Muscle of leg (tissue), 11 donors: ENCODE data around the gene ROMO1. TPM values are rescaled to one million over a fixed set of nuclear protein-coding genes. Genes with fewer than 3 reads are reported as not detected.
"Not testable (repeated sequence)": the region's sequence is repeated elsewhere in the genome, so short reads cannot be mapped to it uniquely, and the experiment has no call there.

ENCODE experiments used
- DNase-seq: peaks from one replicate; pipeline ENCODE4 v3.0.0; 2013
- H3K27ac ChIP-seq: one replicate; pipeline ENCODE4 v1.5.1; 2013; ENCODE audit warnings: mild to moderate bottlenecking, low read length, control low read depth
- H3K27me3 ChIP-seq: one replicate; pipeline ENCODE4 v1.6.1; 2013; ENCODE audit warnings: low read length; ENCODE audit not compliant: control insufficient read depth, insufficient read depth
- H3K36me3 ChIP-seq: one replicate; pipeline ENCODE4 v1.6.1; 2013; ENCODE audit warnings: low read length; ENCODE audit not compliant: control insufficient read depth, insufficient read depth
- H3K4me1 ChIP-seq: one replicate; pipeline ENCODE4 v1.6.1; 2013; ENCODE audit warnings: low read length; ENCODE audit not compliant: control insufficient read depth, insufficient read depth
- H3K4me3 ChIP-seq: one replicate; pipeline ENCODE4 v1.5.1; 2013; ENCODE audit warnings: low read length, control low read depth
- H3K9me3 ChIP-seq: replicated peaks from 2 replicates; pipeline ENCODE4 v1.6.1; 2013; ENCODE audit warnings: low read depth, low read length; ENCODE audit not compliant: control insufficient read depth
- WGBS: methylation state at CpG from one replicate; pipeline ENCODE4 v1.1.5; 2013; ENCODE audit warnings: missing lambda C conversion rate; ENCODE audit not compliant: insufficient coverage; 5-methylcytosine and 5-hydroxymethylcytosine counted together
- polyA plus RNA-seq, 8 donors: library from polyadenylated mRNA; unstranded; fragments of 120-200 nt; gene quantifications; one replicate each; pipeline versions ENCODE4 v1.2.1 to v1.2.3, GENCODE V29; 2013; ENCODE audit warnings: inconsistent platforms in 1 of 8, low replicate concordance in 1 of 8; ENCODE audit not compliant: insufficient read length in 8 of 8, insufficient read depth in 1 of 8
- total RNA-seq: library from RNA; stranded (reverse); fragments of 120-200 nt; gene quantifications from one replicate; pipeline ENCODE4 v1.2.4, GENCODE V29; 2013

The ROMO1 gene
- total and polyA plus RNA-seq, 9 donors: 70.9 to 186 (median 89.2) TPM

GRCh38 chr20:35697696-35698297 lies 1.4 kb upstream of the ROMO1 start:
- 69% methylated on average over 5 of the region's 9 CpGs for WGBS

DNA sequence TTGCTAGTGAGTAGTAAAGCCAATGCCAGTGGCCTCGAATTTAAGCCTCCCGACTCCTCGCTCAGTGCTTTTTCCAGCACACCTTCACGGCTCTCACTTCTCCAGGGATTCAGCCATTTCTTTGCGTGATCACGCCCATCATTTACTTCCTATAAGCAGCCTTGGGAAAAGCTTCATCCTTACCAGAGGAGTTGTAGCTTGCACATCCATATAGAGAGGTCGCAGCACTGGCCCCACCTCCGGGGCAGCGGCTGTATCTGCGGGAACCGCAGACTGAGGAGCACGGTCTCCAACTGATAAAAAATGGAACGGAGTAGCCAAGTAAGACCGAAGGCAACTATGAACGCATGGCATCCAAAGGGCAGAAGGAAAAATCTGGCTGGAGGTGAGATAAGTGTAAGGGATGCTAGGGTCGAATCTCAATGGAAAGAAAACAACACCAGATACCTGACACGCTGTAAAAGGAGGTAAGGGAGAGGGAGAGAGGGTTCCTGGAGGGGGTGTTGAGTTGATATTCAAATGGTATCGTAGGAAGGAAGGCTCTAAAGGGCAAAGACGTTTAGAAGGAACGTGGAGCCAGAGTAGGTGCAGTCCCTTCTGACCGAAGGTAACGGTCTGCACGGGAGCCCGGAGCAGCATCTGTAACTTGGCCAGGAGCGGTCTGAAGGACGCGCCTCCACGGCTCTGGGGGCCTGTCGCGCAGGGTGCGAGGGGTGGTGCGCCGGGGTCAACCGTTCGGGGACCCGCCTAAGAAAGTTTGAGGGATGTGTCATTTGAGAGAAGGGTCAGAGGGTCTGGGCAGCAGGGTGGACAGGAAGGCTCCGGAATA lies 693 bp upstream of the ROMO1 start:
- 3% methylated on average over 36 of the region's 37 CpGs for WGBS
- Histone ChIP-seq H3K4me1 (peaks cover 11% of the 10 kb centered on the region), H3K27ac (peak overlapping the region; percentile 96), H3K4me3 (peak overlapping the region; percentile 96), H3K27me3 (no peaks in the 10 kb centered on the region), H3K36me3 (peaks cover 30% of the 10 kb centered on the region), H3K9me3 (no peaks in the 10 kb centered on the region)
- DNase-seq: no peak

More at GRCh38 chr20:35697696-35698297, 1.4 kb upstream of the ROMO1 start:
- no peak for DNase-seq
- no peaks in the 10 kb centered on the region for H3K27me3 ChIP-seq
- peaks cover 32% of the 10 kb centered on the region for H3K36me3 ChIP-seq
- H3K27ac ChIP-seq: no peak overlapping the region
- no peaks in the 10 kb centered on the region for H3K9me3 ChIP-seq
- peak overlapping the region; percentile 96 for H3K4me3 ChIP-seq
- peaks cover 11% of the 10 kb centered on the region for H3K4me1 ChIP-seq

DNA sequence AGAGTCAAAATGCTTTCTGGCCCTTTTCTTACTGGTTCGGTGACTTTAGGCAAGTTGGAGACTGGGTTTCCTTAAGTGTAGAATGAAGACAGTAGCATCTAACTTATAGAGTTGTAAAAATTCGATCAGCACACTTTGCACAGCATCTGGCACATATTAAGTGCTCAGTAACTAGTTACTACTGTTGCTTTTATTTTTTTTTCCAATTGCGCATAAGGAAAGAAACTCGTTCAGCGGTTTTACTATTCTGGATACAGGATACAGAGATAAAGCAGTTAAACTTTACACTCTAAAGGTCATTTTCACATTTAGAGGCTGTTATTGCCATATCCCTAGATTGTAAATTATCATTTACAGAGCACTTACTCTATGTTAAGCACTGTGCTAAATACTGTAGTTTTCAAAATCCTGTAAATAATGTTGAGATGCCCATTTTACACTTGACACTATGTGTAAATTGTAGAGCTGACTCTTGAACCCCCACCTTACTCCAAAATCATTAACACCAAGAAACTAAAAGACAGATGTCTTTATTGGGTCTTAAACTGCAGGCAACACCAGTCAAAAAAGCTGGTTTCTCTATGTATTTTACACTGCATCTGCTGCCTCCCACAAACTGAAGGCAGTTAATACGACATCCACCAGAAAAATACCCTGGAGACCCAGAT lies 886 bp downstream of the ROMO1 start:
- peak overlapping the region; percentile 96 for H3K27ac ChIP-seq
- WGBS: no CpG with 5 or more reads among the region's 6 CpGs

DNA sequence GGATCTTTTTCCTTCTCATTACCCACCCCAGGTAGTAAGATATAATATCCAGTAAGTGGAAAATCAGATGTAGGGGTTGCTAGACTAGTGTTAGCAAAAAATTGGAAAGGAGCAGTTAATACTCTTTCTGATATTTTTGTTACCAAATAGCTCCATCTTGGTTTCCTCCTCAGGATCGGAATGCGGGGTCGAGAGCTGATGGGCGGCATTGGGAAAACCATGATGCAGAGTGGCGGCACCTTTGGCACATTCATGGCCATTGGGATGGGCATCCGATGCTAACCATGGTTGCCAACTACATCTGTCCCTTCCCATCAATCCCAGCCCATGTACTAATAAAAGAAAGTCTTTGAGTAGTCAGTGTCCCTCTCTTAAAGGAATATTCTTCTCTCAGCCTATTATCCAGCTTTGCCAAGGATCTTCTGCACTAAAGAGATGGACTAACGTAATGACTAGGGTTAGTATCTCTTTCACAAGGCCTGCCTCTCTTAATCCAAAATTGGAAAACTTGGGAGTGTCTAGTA lies 1.5 kb downstream of the ROMO1 start:
- Histone ChIP-seq H3K4me1 (peaks cover 11% of the 10 kb centered on the region), H3K9me3 (no peaks in the 10 kb centered on the region), H3K27me3 (no peaks in the 10 kb centered on the region), H3K36me3 (peaks cover 24% of the 10 kb centered on the region), H3K4me3 (no peak overlapping the region), H3K27ac (no peak overlapping the region)
- DNase-seq: no peak
- WGBS: 87% methylated on average over 5 of the region's 7 CpGs

More for the DNA sequence above, 886 bp downstream of the ROMO1 start:
- peak overlapping the region; percentile 96 for H3K4me3 ChIP-seq
- peaks cover 25% of the 10 kb centered on the region for H3K36me3 ChIP-seq
- H3K9me3 ChIP-seq: no peaks in the 10 kb centered on the region
- no peaks in the 10 kb centered on the region for H3K27me3 ChIP-seq
- DNase-seq: no peak
- peaks cover 11% of the 10 kb centered on the region for H3K4me1 ChIP-seq

GRCh38 chr20:35702051-35702823 lies 3.0 kb downstream of the ROMO1 start:
- no peak for DNase-seq
- 82% methylated on average over 6 of the region's 12 CpGs for WGBS
- Histone ChIP-seq H3K4me1 (peaks cover 11% of the 10 kb centered on the region), H3K4me3 (no peak overlapping the region), H3K9me3 (no peaks in the 10 kb centered on the region), H3K27ac (no peak overlapping the region), H3K36me3 (peaks cover 28% of the 10 kb centered on the region), H3K27me3 (no peaks in the 10 kb centered on the region)

- H3K36me3 ChIP-seq: peaks cover 28% of the 10 kb centered on the region
- WGBS: no CpG with 5 or more reads among the region's 4 CpGs
- H3K27ac ChIP-seq: no peak overlapping the region
These were observed 3.9 kb downstream of the ROMO1 start for GRCh38 chr20:35702824-35703695.

DNA sequence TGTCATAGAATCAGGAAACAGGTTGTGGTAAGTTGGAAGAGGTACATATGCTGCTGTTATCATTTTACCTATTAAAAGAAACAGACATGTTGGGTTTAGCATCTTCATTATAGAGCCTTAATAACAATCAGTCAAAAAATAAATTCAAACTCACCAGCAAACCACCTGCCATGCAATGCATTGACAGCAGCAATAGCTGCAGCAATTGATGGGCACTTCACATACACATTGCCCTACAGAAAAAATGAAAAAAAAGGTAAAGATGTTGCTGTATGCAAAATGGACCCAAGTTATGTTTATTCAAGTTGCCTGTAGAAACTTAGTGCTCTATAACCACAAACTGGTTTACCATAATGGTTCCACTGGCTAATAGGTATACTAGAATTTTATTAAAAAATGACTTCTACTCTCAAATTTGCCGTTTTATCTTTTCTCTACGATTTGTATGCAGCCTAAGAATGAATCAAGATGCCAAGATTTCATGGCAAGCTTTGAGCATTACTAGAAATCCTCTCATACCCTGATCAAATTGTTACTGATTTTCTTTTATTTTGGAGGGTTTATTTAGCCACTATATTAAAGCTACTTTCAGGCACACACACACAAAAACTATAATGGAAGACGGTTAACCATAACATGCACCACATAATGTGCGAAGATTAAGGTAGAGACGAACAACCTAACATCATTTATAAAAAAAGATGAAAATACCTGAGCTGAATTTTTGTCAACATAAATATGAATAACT lies 5.5 kb downstream of the ROMO1 start:
- H3K27ac ChIP-seq: no peak overlapping the region
- H3K4me3 ChIP-seq: no peak overlapping the region
- H3K36me3 ChIP-seq: peaks cover 32% of the 10 kb centered on the region
- WGBS: no CpG with 5 or more reads among the region's 5 CpGs
- no peaks in the 10 kb centered on the region for H3K27me3 ChIP-seq
- DNase-seq: no peak
- no peaks in the 10 kb centered on the region for H3K4me1 ChIP-seq
- H3K9me3 ChIP-seq: no peaks in the 10 kb centered on the region

More at GRCh38 chr20:35702824-35703695, 3.9 kb downstream of the ROMO1 start:
- no peak for DNase-seq
- no peaks in the 10 kb centered on the region for H3K9me3 ChIP-seq
- H3K27me3 ChIP-seq: no peaks in the 10 kb centered on the region
- no peak overlapping the region for H3K4me3 ChIP-seq
- H3K4me1 ChIP-seq: peaks cover 6% of the 10 kb centered on the region

DNA sequence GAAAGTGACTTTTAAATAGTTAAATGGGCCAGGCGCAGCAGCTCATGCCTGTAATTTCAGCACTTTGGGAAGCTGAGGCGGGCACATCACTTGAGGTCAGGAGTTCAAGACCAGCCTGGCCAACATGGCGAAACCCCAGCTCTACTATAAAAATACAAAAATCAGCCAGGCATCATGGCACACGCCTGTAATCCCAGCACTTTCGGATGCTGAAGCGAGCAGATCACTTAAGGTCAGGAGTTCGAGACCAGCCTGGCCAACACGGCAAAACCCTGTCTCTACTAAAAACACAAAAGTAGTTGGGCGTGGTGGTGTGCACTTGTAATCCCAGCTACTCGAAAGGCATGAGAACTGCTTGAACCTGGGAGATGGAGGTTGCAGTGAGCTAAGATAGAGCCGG lies 6.7 kb downstream of the ROMO1 start:
- not testable (repeated sequence) for H3K9me3 ChIP-seq, DNase-seq, H3K27ac ChIP-seq, H3K27me3 ChIP-seq, H3K4me1 ChIP-seq, H3K4me3 ChIP-seq
- 88% methylated on average over 5 of the region's 11 CpGs for WGBS
- H3K36me3 ChIP-seq: peaks cover 36% of the 10 kb centered on the region
